NT2/D1 (cell line): ENCODE data around the gene CALCR.

Source experiments
- DNase-seq: peaks from one replicate; pipeline ENCODE4 v3.0.0-alpha.2; 2011; ENCODE audit warnings: low read depth, low spot score
- H3K27me3 ChIP-seq: 2 replicates; pipeline ENCODE4 v1.6.0; 2011; ENCODE audit warnings: mild to moderate bottlenecking; ENCODE audit not compliant: insufficient read length, insufficient read depth
- H3K36me3 ChIP-seq: 2 replicates; pipeline ENCODE4 v1.6.1; 2011; ENCODE audit warnings: mild to moderate bottlenecking, low read length, mixed read lengths; ENCODE audit not compliant: insufficient read depth, insufficient read length
- H3K4me1 ChIP-seq: 2 replicates; pipeline ENCODE4 v1.5.1; 2011; ENCODE audit not compliant: insufficient read depth, insufficient read length
- H3K4me3 ChIP-seq: 2 replicates; pipeline ENCODE4 v1.5.1; 2011; ENCODE audit warnings: low read depth; ENCODE audit not compliant: insufficient read length
- H3K9ac ChIP-seq: 2 replicates; pipeline ENCODE4 v1.6.0; 2011; ENCODE audit warnings: low read depth; ENCODE audit not compliant: insufficient read length
- H3K9me3 ChIP-seq: 2 replicates; pipeline ENCODE4 v1.5.1; 2011; ENCODE audit warnings: mild to moderate bottlenecking, low read length; ENCODE audit not compliant: insufficient read depth
- SUZ12 ChIP-seq: IDR thresholded peaks from 2 replicates; pipeline ENCODE4 v1.6.1; 2011; ENCODE audit not compliant: insufficient read length, insufficient read depth; ENCODE audit errors: extremely low read depth
- YY1 ChIP-seq: IDR thresholded peaks from 2 replicates; pipeline ENCODE4 v1.6.1; 2011; ENCODE audit not compliant: insufficient read length, insufficient read depth
- ZNF274 ChIP-seq: IDR thresholded peaks from 2 replicates; pipeline ENCODE4 v1.6.1; 2011; ENCODE audit warnings: mild to moderate bottlenecking, low read depth, low read length

CALCR gene

GRCh38 chr7:93574646-93575554, at the start of gene CALCR:
Gene CALCR (minus strand): TSS chr7:93574724. CDS start chr7:93486981, 87,743 bp downstream.
- Histone ChIP-seq H3K4me3 (peak within 1 kb of the TSS; percentile 51), H3K36me3 (no peaks in the 10 kb centered on the region), H3K27me3 (peaks cover 45% of the 10 kb centered on the region), H3K4me1 (peaks cover 3% of the 10 kb centered on the region), H3K9ac (peak within 1 kb of the TSS; percentile 72), H3K9me3 (no peaks in the 10 kb centered on the region)
- TF ChIP-seq YY1 (no peak), ZNF274 (no peak), SUZ12 (no peak)
- DNase-seq, result no peak

DNA sequence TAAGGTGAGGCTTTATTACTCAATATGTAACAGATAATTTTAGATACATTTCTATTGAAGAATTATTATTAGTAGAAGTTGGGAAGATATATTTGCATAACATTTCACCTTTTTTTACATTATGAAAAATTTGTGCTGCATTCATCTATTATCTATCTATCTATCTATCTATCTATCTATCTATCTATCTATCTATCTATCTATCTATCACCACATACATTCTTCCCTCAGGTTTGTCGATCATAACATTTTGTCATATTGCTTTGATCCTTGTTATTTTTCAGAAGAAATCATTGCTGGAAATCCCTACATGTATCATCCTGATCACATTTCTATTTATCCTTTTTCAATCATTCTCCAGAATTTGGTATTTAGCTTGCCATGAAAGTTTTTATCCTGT, 49.3 kb upstream of the CALCR start:
- no peaks in the 10 kb centered on the region for H3K36me3 ChIP-seq
- H3K4me3 ChIP-seq, result no peak overlapping the region
- TF ChIP-seq ZNF274, result no peak
- no peak for TF ChIP-seq SUZ12
- TF ChIP-seq YY1, result no peak
- no peak for DNase-seq
- H3K9ac ChIP-seq, result no peak overlapping the region
- H3K27me3 ChIP-seq, result no peaks in the 10 kb centered on the region
- no peaks in the 10 kb centered on the region for H3K4me1 ChIP-seq
- H3K9me3 ChIP-seq, result no peaks in the 10 kb centered on the region

GRCh38 chr7:93622036-93623033, 47.8 kb upstream of the CALCR start:
- H3K9me3 ChIP-seq, result no peaks in the 10 kb centered on the region
- H3K27me3 ChIP-seq, result no peaks in the 10 kb centered on the region
- no peak overlapping the region for H3K4me3 ChIP-seq
- DNase-seq, result peak; percentile 33
- no peaks in the 10 kb centered on the region for H3K4me1 ChIP-seq
- TF ChIP-seq SUZ12 (no peak), YY1 (no peak), ZNF274 (no peak)
- no peak overlapping the region for H3K9ac ChIP-seq
- H3K36me3 ChIP-seq, result no peaks in the 10 kb centered on the region

GRCh38 chr7:93620864-93621263, 46.3 kb upstream of the CALCR start:
- Histone ChIP-seq H3K9ac (no peak overlapping the region), H3K36me3 (no peaks in the 10 kb centered on the region), H3K4me3 (no peak overlapping the region), H3K9me3 (no peaks in the 10 kb centered on the region), H3K4me1 (no peaks in the 10 kb centered on the region), H3K27me3 (no peaks in the 10 kb centered on the region)
- TF ChIP-seq ZNF274 (no peak), SUZ12 (no peak), YY1 (no peak)
- DNase-seq, result no peak

DNA sequence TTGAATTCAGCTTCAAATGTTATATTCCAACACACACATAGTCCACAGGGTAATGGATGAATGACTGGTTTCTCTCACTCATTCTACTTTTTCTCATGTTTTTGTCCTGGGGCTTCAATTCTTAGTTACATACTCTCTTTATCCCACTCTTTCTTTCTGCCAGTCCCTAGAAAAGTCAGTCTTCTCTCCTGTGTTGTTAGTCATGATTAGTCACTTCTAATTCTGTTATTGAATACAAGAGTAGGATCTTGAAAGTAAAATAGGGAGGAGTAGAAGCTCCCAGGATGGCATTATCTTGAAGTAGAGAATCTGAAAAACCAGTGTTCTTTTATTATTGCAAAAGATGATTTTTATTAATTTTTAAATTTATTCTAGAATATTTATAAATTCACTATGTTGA, 45.5 kb upstream of the CALCR start:
- Histone ChIP-seq H3K9me3 (no peaks in the 10 kb centered on the region), H3K36me3 (no peaks in the 10 kb centered on the region), H3K9ac (no peak overlapping the region), H3K27me3 (no peaks in the 10 kb centered on the region), H3K4me1 (no peaks in the 10 kb centered on the region), H3K4me3 (no peak overlapping the region)
- no peak for DNase-seq
- TF ChIP-seq ZNF274 (no peak), YY1 (no peak), SUZ12 (no peak)

DNA sequence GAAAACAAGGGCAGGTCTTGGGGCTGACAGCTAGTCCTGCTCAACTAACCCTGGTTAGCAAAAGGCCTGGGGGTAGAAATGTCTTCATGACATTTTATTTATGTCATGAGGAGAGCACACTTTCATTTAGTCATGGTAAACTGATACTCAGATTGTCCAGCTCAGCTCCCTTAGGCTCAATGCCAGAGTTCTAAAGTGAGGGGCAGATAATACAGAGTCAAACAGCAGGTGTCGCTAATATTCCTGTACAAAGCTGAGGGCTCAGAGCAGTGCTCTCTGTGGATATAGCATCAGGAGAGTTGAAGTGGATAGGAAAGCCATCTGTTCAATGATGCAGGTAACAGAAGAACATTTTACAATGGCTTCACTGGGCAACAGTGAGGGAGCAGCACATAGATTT, 26.8 kb upstream of the CALCR start:
- TF ChIP-seq SUZ12, result no peak
- TF ChIP-seq ZNF274, result no peak
- no peak for TF ChIP-seq YY1
- Histone ChIP-seq H3K27me3 (no peaks in the 10 kb centered on the region), H3K4me1 (no peaks in the 10 kb centered on the region), H3K9me3 (no peaks in the 10 kb centered on the region), H3K9ac (no peak overlapping the region), H3K36me3 (peaks cover 2% of the 10 kb centered on the region), H3K4me3 (no peak overlapping the region)
- no peak for DNase-seq

- H3K4me3 ChIP-seq, result no peak overlapping the region
- H3K9ac ChIP-seq, result no peak overlapping the region
These were observed 19.7 kb upstream of the CALCR start for GRCh38 chr7:93594250-93594649.

More at GRCh38 chr7:93594250-93594649, 19.7 kb upstream of the CALCR start:
- DNase-seq, result no peak
- TF ChIP-seq ZNF274 (no peak), YY1 (no peak), SUZ12 (no peak)
- H3K9me3 ChIP-seq, result no peaks in the 10 kb centered on the region
- no peaks in the 10 kb centered on the region for H3K27me3 ChIP-seq
- no peaks in the 10 kb centered on the region for H3K36me3 ChIP-seq
- H3K4me1 ChIP-seq, result no peaks in the 10 kb centered on the region
